OCI-LY1 (cell line): ENCODE results near the gene YJU2.

ENCODE experiments used
- H2AFZ ChIP-seq: fragments of 200-600 bp; sonication (generic), shearing (Covaris generic); 2 replicates; pipeline ENCODE4 v1.6.0; 2014; ENCODE audit warnings: antibody characterized with exemption, mild to moderate bottlenecking, low read length
- H3F3A ChIP-seq: fragments of 200-600 bp; sonication (generic), shearing (Covaris generic); 2 replicates; pipeline ENCODE4 v1.6.0; 2014; ENCODE audit warnings: mild to moderate bottlenecking, antibody characterized with exemption, low read length, moderate library complexity; ENCODE audit not compliant: insufficient read depth
- H3K27ac ChIP-seq: fragments of 200-600 bp; sonication (generic); 2 replicates; pipeline ENCODE4 v1.5.1; 2014; ENCODE audit warnings: low read length, mixed run types, mild to moderate bottlenecking, low read depth; ENCODE audit not compliant: poor library complexity, severe bottlenecking
- H3K27me3 ChIP-seq: fragments of 200-600 bp; sonication (generic); 2 replicates; pipeline ENCODE4 v1.6.0; 2014; ENCODE audit warnings: antibody characterized with exemption, mild to moderate bottlenecking, low read length, moderate library complexity; ENCODE audit not compliant: insufficient read depth
- H3K36me3 ChIP-seq: fragments of 200-600 bp; sonication (generic); 2 replicates; pipeline ENCODE4 v1.6.1; 2014; ENCODE audit warnings: mild to moderate bottlenecking, antibody characterized with exemption, low read length, moderate library complexity, mixed read lengths; ENCODE audit not compliant: insufficient read depth
- H3K4me1 ChIP-seq: fragments of 200-600 bp; sonication (generic); 2 replicates; pipeline ENCODE4 v1.5.1; 2014; ENCODE audit warnings: mild to moderate bottlenecking, low read length, moderate library complexity; ENCODE audit not compliant: insufficient read depth, severe bottlenecking
- H3K4me2 ChIP-seq: fragments of 200-600 bp; sonication (generic), shearing (Covaris generic); 2 replicates; pipeline ENCODE4 v1.6.1; 2014; ENCODE audit warnings: low read length
- H3K4me3 ChIP-seq: fragments of 200-600 bp; sonication (generic); 2 replicates; pipeline ENCODE4 v1.5.1; 2014; ENCODE audit warnings: low read length, low read depth, mild to moderate bottlenecking, mixed read lengths; ENCODE audit not compliant: poor library complexity, severe bottlenecking
- H3K79me2 ChIP-seq: fragments of 200-600 bp; shearing (Covaris generic); 2 replicates; pipeline ENCODE4 v1.6.1; 2016; ENCODE audit warnings: mixed run types, low read length, mixed read lengths; ENCODE audit not compliant: insufficient read depth
- H3K9ac ChIP-seq: fragments of 200-600 bp; sonication (generic), shearing (Covaris generic); 2 replicates; pipeline ENCODE4 v1.6.1; 2014; ENCODE audit warnings: mild to moderate bottlenecking, low read length, mixed read lengths
- H3K9me2 ChIP-seq: fragments of 200-600 bp; sonication (generic), shearing (Covaris generic); 2 replicates; pipeline ENCODE4 v1.6.1; 2014; ENCODE audit warnings: low read depth, mild to moderate bottlenecking, low read length, mixed read lengths
- H3K9me3 ChIP-seq: fragments of 200-600 bp; shearing (Covaris generic); 2 replicates; pipeline ENCODE4 v1.6.1; 2014; ENCODE audit warnings: low read length, mixed read lengths
- H4K20me1 ChIP-seq: fragments of 200-600 bp; sonication (generic), shearing (Covaris generic); 2 replicates; pipeline ENCODE4 v1.6.0; 2016; ENCODE audit warnings: mild to moderate bottlenecking, low read length; ENCODE audit not compliant: insufficient read depth
- CTCF ChIP-seq: fragments of 200-600 bp; sonication (generic), shearing (Covaris generic); IDR thresholded peaks from 2 replicates; pipeline ENCODE4 v1.5.1; 2017; ENCODE audit warnings: mild to moderate bottlenecking, antibody characterized with exemption, low read length, moderate library complexity, mixed read lengths
- EZH2 ChIP-seq: fragments of 200-600 bp; sonication (generic), shearing (Covaris generic); IDR thresholded peaks from 2 replicates; pipeline ENCODE4 v1.8.0; 2017; ENCODE audit warnings: borderline replicate concordance, mixed run types, mild to moderate bottlenecking, antibody characterized with exemption, low read length, moderate library complexity, mixed read lengths

YJU2 gene

GRCh38 chr19:4302243-4302640 is 55.4 kb downstream of the YJU2 start, which contains the start of gene TMIGD2:
Gene TMIGD2 (minus strand): TSS chr19:4302389. CDS start chr19:4302385, 4 bp downstream.
- no peak within 1 kb of the TSS for H3K4me2 ChIP-seq
- H3K27ac ChIP-seq, result no peak within 1 kb of the TSS
- H3F3A ChIP-seq, result no peaks in the 10 kb centered on the region
- no peak within 1 kb of the TSS for H3K4me3 ChIP-seq
- H3K27me3 ChIP-seq, result no peaks in the 10 kb centered on the region
- H3K9me3 ChIP-seq, result no peaks in the 10 kb centered on the region
- no peaks in the 10 kb centered on the region for H4K20me1 ChIP-seq
- H3K36me3 ChIP-seq, result no peaks in the 10 kb centered on the region
- TF ChIP-seq CTCF (no peak), EZH2 (no peak)
- no peak within 1 kb of the TSS for H3K9ac ChIP-seq
- no peaks in the 10 kb centered on the region for H3K9me2 ChIP-seq
- H3K4me1 ChIP-seq, result peaks cover 16% of the 10 kb centered on the region
- no peak within 1 kb of the TSS for H2AFZ ChIP-seq
- no peaks in the 10 kb centered on the region for H3K79me2 ChIP-seq

- no peak overlapping the region for H3K27ac ChIP-seq
- peak overlapping the region; percentile 61 for H3K4me3 ChIP-seq
- H3K9ac ChIP-seq, result no peak overlapping the region
Observed at GRCh38 chr19:4303819-4304537, 57.1 kb downstream of the YJU2 start.

GRCh38 chr19:4304538-4305256 is 57.8 kb downstream of the YJU2 start, which contains the start of gene FSD1:
Gene FSD1 (plus strand): TSS chr19:4304598. CDS start chr19:4304747, 149 bp downstream.
- no peaks in the 10 kb centered on the region for H4K20me1 ChIP-seq
- no peak within 1 kb of the TSS for H2AFZ ChIP-seq
- no peaks in the 10 kb centered on the region for H3K9me2 ChIP-seq
- TF ChIP-seq CTCF (no peak), EZH2 (no peak)
- H3K9ac ChIP-seq, result peak within 1 kb of the TSS; percentile 34; the same call in 1 of the 2 replicates
- H3K36me3 ChIP-seq, result peaks cover 3% of the 10 kb centered on the region; the same call in 1 of the 2 replicates
- H3K27me3 ChIP-seq, result no peaks in the 10 kb centered on the region
- H3K79me2 ChIP-seq, result no peaks in the 10 kb centered on the region
- no peaks in the 10 kb centered on the region for H3K9me3 ChIP-seq
- peak within 1 kb of the TSS; percentile 61 for H3K4me3 ChIP-seq
- no peak within 1 kb of the TSS for H3K27ac ChIP-seq
- H3K4me2 ChIP-seq, result peak within 1 kb of the TSS; percentile 35
- no peaks in the 10 kb centered on the region for H3F3A ChIP-seq
- H3K4me1 ChIP-seq, result peaks cover 16% of the 10 kb centered on the region

More at GRCh38 chr19:4303819-4304537, 57.1 kb downstream of the YJU2 start:
- H3K4me1 ChIP-seq, result peaks cover 16% of the 10 kb centered on the region
- H3K9me3 ChIP-seq, result no peaks in the 10 kb centered on the region
- H3K9me2 ChIP-seq, result no peaks in the 10 kb centered on the region
- H2AFZ ChIP-seq, result no peak overlapping the region
- no peaks in the 10 kb centered on the region for H3F3A ChIP-seq
- H4K20me1 ChIP-seq, result no peaks in the 10 kb centered on the region
- no peak for TF ChIP-seq CTCF
- no peak for TF ChIP-seq EZH2
- H3K36me3 ChIP-seq, result peaks cover 3% of the 10 kb centered on the region; the same call in 1 of the 2 replicates
- H3K4me2 ChIP-seq, result peak overlapping the region; percentile 35
- no peaks in the 10 kb centered on the region for H3K27me3 ChIP-seq
- no peaks in the 10 kb centered on the region for H3K79me2 ChIP-seq
